Epidermal melanocyte (primary cell): ENCODE measurements around the gene ABT1.

Source experiments
- DNase-seq: peaks from one replicate; pipeline ENCODE4 v3.0.0; 2011; ENCODE audit warnings: low spot score; ENCODE audit not compliant: insufficient read length

ABT1 gene

DNA sequence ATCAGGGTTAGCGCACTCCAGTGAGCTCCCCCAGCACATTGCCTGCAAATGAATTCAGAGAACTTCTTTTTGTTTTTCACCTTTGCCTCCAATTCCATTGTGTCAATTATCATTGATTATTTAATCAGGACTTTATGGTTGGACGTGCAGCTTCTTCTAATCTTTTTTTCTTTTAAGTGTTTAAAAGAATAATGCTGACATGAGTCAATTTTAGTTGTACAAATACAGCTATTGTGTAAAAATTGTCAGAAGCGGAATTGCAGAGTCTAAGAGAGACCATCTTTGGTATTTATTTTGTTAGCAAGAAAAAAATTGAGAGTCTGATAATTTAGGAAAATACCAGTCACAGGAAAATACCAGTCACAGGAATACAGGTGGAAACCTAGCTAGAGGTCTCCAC lies 5.5 kb downstream of the ABT1 start:
- DNase-seq = no peak

DNA sequence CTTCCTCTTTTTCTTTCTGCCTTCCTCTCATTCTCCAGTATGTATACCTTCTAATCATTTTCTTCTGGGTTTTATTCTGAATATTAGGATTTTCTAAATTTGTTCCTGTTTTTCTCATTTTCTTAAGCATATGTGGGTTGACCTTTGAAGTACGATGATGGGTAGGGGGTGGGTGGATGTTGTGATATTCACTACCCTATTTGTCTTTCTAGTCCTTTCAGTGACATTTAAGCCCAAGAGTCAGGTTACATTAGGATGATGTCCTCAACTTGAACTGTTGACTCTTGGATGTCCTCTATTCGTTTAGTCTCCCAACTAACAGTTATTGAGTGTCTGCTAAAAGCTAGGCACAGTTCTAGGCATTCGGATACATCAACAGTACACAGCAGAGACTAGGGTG lies 7.3 kb downstream of the ABT1 start:
- no peak for DNase-seq

DNA sequence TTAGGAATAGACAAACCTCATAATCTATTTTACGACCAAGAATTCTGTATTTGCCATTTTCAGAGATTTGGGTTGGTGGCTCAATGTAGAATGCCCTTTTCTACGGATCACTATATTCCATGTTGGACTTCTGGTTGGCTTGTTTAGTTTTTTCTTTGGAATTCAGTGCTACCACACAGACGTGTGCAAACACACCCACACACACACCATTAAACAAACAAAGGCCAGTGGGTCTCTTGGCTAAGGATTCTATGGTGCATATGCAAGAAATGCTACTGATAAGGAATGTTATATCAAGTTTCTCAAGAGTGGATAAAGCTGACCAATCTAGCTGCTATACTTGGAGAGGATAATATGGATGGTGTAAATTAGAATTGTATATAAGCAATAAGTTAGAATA lies 8.0 kb downstream of the ABT1 start:
- DNase-seq = no peak

DNA sequence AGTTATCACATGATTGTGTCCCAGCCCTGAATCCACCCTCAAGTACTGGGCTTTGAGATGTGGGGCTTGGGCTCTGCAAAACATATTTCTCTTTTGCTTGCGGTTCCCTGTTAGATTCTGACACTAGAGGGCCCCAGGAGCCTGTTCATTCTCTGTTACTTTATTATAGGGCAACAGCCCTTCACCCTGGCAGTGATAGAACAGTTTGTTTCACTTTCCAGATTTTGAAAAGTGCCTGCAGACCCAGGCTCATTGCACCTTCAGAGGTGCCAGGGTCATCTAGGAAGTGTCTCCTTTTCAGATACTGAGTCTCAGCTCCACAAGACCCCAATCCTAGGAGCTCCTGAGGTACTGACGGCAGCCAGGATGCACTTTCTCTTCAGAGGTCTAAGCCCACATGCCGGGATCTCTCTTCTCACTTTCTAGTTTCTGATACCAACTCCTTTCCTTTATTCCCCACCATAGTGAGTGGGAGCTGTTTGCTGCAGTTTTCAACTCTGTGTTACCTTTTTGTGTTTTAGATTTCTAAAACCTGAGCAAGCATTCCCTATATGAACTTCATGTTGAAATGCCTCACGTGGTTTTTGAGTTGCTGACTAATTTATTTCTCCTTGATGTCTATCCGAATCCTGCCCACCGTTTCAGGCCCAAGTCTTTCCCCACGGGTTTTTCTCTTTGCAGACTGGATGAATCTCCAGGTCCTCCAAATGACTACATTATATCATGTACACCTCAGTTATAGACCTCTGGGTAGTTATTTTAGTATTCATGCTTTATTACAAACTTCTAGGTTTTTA lies 10.9 kb downstream of the ABT1 start:
- DNase-seq = peak; percentile 55

DNA sequence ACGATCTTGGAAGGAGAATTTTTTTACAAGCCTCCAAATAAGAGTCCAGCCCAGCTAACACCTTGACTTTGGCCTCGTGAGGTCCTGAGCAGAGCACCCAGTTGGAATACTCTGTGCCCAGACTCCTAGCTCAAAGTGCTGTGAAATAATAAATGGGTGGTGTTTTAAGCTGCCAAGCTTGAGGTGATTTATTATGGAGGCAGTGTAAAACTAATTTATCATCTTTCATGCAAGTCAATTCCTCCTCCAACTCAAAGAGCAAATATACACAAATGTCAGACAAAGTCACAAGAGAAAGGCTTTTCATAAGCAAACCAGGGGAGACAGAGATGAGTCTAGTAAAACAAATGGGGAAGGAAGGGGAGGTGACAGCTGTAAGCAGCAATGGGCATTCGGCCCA lies 12.7 kb downstream of the ABT1 start:
- no peak for DNase-seq

DNA sequence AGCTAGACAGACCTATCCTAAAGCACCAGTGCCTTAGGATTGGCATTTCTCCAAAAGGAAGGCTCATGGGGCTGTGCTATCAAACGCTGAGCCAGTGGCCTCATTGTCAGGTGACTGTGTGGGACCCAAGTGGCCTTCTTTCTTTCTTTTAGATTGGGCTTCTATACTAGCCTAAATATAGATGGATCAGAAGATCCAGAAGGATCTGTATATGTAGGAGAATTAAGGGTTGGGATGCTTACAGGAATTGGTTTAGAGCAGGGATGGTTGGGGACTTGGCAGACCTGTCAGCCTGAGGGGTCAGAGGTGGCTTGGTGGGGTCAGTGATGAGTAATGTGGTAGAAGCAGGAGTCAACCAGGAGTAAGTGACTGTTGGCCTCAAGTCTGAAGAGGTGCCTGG lies 14.8 kb downstream of the ABT1 start:
- DNase-seq = no peak

DNA sequence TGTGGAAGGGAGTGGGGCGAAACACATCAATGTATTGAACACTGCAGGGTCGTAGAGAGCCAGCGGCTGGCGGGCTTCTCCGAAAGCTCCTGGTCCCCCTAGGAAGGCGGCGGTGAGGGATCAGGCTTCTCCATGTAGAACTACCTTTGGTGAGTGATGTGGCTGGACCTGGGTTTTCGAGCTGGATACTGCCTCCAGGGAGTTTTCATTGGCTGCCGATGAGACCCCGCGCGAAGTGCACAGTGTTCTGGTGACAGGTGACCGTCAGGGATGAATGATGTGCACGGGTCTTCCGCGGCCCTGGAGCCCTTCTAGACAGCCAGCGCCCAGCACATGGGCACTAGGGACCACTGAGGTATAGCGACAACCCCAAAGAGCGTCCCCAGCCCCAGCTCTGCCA lies 16.4 kb downstream of the ABT1 start:
- no peak for DNase-seq

DNA sequence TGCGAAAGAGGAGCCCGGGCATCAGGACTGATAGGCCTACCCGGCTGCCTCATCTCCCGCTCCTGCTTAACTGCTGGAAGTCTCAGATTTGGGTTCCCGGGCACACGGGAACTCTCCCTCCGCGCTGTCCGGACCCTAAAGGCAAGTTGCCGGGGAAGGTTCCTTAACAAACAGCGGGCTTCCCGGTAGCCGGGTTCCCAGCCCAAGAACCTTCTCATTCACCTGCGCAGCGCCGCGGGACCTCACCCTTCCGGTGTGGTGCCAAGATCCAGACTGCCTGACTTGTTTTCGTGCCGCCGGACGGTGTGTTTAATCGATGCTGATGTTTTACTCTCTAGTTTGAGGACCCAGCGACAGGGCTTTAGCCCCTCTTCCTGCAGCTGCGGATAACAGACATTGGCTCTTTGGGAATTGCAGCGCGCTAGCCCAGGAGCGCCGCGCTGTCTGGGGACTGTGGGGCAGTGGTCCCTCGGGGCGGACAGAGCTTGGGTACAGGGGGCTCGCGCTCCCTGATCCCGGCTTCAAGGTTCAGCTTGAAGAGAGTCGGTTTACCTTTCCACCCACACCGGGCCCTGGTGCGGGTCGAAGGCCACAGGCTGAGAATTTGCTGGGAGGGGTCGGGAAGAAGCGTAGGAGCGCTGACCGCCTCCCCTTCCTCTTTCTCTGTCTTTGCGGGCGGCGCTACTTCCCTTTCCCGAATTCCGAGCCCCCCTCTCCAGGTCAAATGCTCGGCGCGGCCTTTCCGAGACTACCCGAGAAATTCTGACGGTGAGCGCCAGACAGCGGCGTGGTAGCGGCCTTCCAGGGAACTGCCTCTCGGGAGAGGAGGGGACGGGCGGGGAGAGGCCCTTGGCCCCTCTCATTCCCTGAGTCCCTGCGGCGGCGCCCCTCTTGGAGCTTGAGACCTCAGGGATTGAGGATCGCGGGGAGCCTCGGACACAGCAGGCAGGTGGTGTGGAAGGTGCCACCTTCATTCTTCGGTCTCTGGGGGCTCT lies 17.2 kb downstream of the ABT1 start:
- no peak for DNase-seq

DNA sequence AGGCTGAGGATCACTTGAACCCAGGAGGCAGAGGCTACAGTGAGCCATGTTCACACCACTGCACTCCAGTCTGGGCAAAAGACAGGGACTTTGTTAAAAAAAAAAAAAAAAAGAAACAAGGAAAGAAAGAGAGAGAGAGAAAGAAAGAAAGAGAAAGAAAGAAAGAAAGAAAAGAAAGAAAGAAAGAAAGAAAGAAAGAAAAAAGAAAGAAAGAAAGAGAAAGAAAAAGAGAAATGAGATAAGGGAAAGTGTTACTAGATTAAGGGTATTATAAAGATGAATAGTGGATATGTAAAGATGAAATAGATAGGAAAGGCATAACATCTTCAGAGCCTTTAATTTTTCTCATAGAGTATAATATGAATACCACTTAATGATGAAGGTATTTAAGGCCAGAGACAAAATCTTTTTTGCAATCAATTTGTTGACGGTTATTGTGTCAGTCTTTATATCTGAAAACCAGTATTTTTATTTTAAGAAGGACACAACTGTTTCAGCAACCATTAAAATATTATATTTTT lies 26.6 kb downstream of the ABT1 start:
- DNase-seq = no peak

DNA sequence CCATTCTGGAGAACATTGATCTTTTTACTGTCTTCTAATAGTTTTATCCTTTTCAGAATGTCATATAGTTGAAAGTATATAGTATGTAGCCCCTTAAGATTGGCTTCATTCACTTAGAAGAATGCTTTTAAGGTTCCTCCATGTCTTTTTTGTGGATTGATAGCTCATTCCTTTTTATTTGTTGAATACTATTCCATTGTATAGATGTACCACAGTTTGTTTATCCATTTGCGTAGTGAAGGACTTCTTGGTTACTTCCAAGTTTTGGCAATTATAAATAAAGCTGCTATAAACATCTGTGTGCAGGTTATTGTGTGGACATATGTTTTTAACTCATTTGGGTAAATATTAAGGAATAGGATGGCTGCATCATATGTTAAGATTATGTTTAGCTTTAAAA lies 27.8 kb downstream of the ABT1 start:
- DNase-seq = no peak

DNA sequence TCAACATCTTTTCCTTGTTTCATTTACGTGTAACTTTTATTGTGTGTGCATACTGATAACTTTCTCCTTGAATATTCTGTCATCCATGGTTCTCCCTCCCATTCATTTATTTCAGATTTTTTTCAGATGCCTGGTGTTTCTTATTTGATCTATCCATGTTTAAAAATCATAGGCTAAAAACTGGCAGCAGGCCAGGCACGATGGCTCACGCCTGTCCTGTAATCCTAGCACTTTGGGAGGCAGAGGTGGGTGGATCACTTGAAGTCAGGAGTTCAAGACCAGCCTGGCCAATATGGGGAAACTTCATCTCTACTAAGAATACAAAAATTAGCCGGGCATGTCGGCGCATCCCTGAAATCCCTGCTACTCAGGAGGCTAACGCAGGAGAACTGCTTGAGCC lies 31.1 kb downstream of the ABT1 start:
- no peak for DNase-seq

DNA sequence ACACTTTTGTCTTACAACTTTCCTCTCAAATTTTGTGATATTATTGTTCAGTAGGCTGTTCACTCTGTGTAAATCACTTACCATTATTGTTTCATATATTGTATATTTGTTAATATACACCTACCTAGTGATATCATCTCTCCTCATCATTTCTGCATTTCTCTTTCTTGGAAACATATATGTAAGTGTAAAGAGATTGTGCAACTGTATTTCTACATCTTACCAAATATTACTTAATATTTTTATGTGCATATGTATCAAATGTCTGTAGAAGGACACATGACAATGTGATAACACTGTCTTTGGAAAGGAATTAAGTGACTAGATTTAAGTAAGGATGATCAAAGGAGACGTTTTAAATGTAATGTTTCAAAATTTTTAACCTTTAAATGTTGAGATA lies 32.6 kb downstream of the ABT1 start:
- no peak for DNase-seq

DNA sequence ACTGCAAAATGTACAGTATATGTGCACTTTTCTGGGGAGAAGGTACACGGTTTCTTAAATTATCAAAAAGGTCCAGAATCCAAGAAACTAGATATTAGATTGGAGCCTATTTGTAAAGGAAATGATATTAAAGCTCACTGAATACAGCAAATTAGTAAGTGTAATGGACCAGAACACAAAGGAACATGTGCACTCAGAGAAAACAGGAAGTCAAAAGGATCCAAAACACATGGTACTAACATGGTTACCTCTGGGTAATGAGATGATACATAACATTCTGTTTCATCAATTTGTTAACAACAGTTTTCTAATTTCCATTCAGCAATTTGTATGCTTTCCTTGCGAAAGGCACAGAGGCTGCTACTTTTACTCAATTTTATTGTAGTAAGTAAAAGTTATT lies 44.1 kb downstream of the ABT1 start:
- DNase-seq = no peak

DNA sequence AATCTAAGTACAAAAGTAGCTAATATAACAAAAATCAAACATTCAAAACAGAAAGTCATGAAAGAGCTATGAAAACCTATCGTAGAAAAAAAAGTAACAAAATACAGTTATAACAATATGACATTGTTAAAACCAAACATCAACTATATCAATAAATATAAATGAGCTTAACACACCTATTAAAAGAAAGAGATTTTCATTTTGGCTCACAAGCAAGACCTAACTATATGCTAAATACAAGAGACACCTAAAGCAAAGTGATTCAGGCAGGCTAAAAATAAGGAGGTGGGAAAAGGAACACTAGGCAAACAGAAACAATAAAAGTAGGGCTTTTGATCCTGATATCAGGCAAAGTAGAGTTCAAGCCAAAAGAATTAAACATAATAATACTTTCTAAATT lies 49.3 kb downstream of the ABT1 start:
- DNase-seq = no peak
